ENCODE measurements around the gene VAV3. TPM values are rescaled to one million over a fixed set of nuclear protein-coding genes. Genes with fewer than 3 reads are reported as not detected.

Gene VAV3
- total RNA-seq, 1 experiment from 2014 or later: 0.57 TPM

- intact Hi-C loops (cut with micrococcal nuclease; ENCODE audit: unreplicated experiment): no loop called here
- H3K4me3 Mint-ChIP-seq (ENCODE audit: unreplicated experiment): no peak overlapping the region
- CTCF ChIA-PET: no interaction called here
These were observed 275.2 kb downstream of the VAV3 start for GRCh38 chr1:107689733-107690132.

GRCh38 chr1:107689159-107689558 is 275.8 kb downstream of the VAV3 start:
- Mint-ChIP-seq H3K36me3 (ENCODE audit: insufficient read depth, unreplicated experiment) (no peaks in the 10 kb centered on the region), H3K27me3 (ENCODE audit: insufficient read depth, unreplicated experiment) (no peaks in the 10 kb centered on the region), H3K27ac (ENCODE audit: unreplicated experiment) (no peak overlapping the region), H3K4me3 (ENCODE audit: unreplicated experiment) (no peak overlapping the region), H3K4me1 (ENCODE audit: low read depth, unreplicated experiment) (no peaks in the 10 kb centered on the region), H3K9me3 (ENCODE audit: unreplicated experiment) (no peaks in the 10 kb centered on the region)
- POLR2A ChIA-PET: no interaction called here
- TF ChIP-seq CTCF (IDR thresholded peaks at IDR 0.05; ENCODE audit: insufficient read depth in 1 of 2, low read depth in 1 of 2, low read length in 1 of 2, severe bottlenecking in 1 of 2, unreplicated experiment in 1 of 2): no peak
- peaks cover 6% of the 10 kb centered on the region; the same call in 1 of the 2 replicates for H3K4me1 ChIP-seq
- BruUV-seq (replicated peaks): no TSS peak
- no peaks in the 10 kb centered on the region for H3K36me3 ChIP-seq (ENCODE audit: control insufficient read depth, insufficient read depth, low read length)
- no peak for DNase-seq
- no peaks in the 10 kb centered on the region for H3K27me3 ChIP-seq (replicated peaks; ENCODE audit: control insufficient read depth, insufficient read depth, low read length)
- H3K4me3 ChIP-seq (ENCODE audit: low read depth, low read length): no peak overlapping the region
- no peaks in the 10 kb centered on the region for H3K9me3 ChIP-seq
- CTCF ChIA-PET: no interaction called here
- intact Hi-C loops (cut with micrococcal nuclease; ENCODE audit: unreplicated experiment): no loop called here

More at GRCh38 chr1:107689733-107690132, 275.2 kb downstream of the VAV3 start:
- Mint-ChIP-seq H3K27me3 (ENCODE audit: insufficient read depth, unreplicated experiment) (no peaks in the 10 kb centered on the region), H3K36me3 (ENCODE audit: insufficient read depth, unreplicated experiment) (no peaks in the 10 kb centered on the region), H3K9me3 (ENCODE audit: unreplicated experiment) (no peaks in the 10 kb centered on the region), H3K4me1 (ENCODE audit: low read depth, unreplicated experiment) (no peaks in the 10 kb centered on the region), H3K27ac (ENCODE audit: unreplicated experiment) (no peak overlapping the region)
- no peak overlapping the region for H3K4me3 ChIP-seq (ENCODE audit: low read depth, low read length)
- H3K36me3 ChIP-seq (ENCODE audit: control insufficient read depth, insufficient read depth, low read length): no peaks in the 10 kb centered on the region
- peaks cover 6% of the 10 kb centered on the region; the same call in 1 of the 2 replicates for H3K4me1 ChIP-seq
- no TSS peak for BruUV-seq (replicated peaks)
- no peaks in the 10 kb centered on the region for H3K9me3 ChIP-seq
- POLR2A ChIA-PET: no interaction called here
- DNase-seq: no peak
- H3K27me3 ChIP-seq (replicated peaks; ENCODE audit: control insufficient read depth, insufficient read depth, low read length): no peaks in the 10 kb centered on the region
- TF ChIP-seq CTCF (IDR thresholded peaks at IDR 0.05; ENCODE audit: insufficient read depth in 1 of 2, low read depth in 1 of 2, low read length in 1 of 2, severe bottlenecking in 1 of 2, unreplicated experiment in 1 of 2): no peak

GRCh38 chr1:107687849-107688753 is 276.9 kb downstream of the VAV3 start:
- H3K9me3 ChIP-seq: no peaks in the 10 kb centered on the region
- no peak for TF ChIP-seq CTCF (IDR thresholded peaks at IDR 0.05; ENCODE audit: insufficient read depth in 1 of 2, low read depth in 1 of 2, low read length in 1 of 2, severe bottlenecking in 1 of 2, unreplicated experiment in 1 of 2)
- H3K9me3 Mint-ChIP-seq (ENCODE audit: unreplicated experiment): no peaks in the 10 kb centered on the region
- H3K4me3 ChIP-seq (ENCODE audit: low read depth, low read length): no peak overlapping the region
- intact Hi-C loops (cut with micrococcal nuclease; ENCODE audit: unreplicated experiment): no loop called here
- H3K36me3 ChIP-seq (ENCODE audit: control insufficient read depth, insufficient read depth, low read length): no peaks in the 10 kb centered on the region
- H3K4me3 Mint-ChIP-seq (ENCODE audit: unreplicated experiment): no peak overlapping the region
- ChIA-PET POLR2A (no interaction called here), CTCF (no interaction called here)
- DNase-seq: no peak
- H3K4me1 ChIP-seq: peaks cover 6% of the 10 kb centered on the region; the same call in 1 of the 2 replicates
- no peaks in the 10 kb centered on the region for H3K4me1 Mint-ChIP-seq (ENCODE audit: low read depth, unreplicated experiment)
- H3K36me3 Mint-ChIP-seq (ENCODE audit: insufficient read depth, unreplicated experiment): no peaks in the 10 kb centered on the region
- no peaks in the 10 kb centered on the region for H3K27me3 Mint-ChIP-seq (ENCODE audit: insufficient read depth, unreplicated experiment)
- no peak overlapping the region for H3K27ac Mint-ChIP-seq (ENCODE audit: unreplicated experiment)
- no peaks in the 10 kb centered on the region for H3K27me3 ChIP-seq (replicated peaks; ENCODE audit: control insufficient read depth, insufficient read depth, low read length)
- BruUV-seq (replicated peaks): no TSS peak

Data from Caco-2 (cell line).